Frontal cortex (tissue), 4 donors: ENCODE results near the gene GULP1. TPM values are rescaled to one million over a fixed set of nuclear protein-coding genes. Genes with fewer than 3 reads are reported as not detected.
"Not testable (repeated sequence)": the region's sequence is repeated elsewhere in the genome, so short reads cannot be mapped to it uniquely, and the experiment has no call there.

ENCODE experiments used
- DNase-seq, 2 donors: peaks; one replicate each; pipeline ENCODE4 v3.0.0; 2012; ENCODE audit warnings: low spot score in 2 of 2
- FAIRE-seq: peaks from 2 replicates; lab custom pipeline; 2012; peaks lifted over from hg19 to GRCh38; lab: Jason Lieb, UNC
- total RNA-seq: library from RNA; depleted of rRNA; stranded (reverse); fragments of >200 nt; gene quantifications from one replicate; pipeline ENCODE4 v1.2.3, GENCODE V29; 2014
- donor health status: control.
- donor health status: control.
- donor health status: control.

Gene GULP1, protein sequence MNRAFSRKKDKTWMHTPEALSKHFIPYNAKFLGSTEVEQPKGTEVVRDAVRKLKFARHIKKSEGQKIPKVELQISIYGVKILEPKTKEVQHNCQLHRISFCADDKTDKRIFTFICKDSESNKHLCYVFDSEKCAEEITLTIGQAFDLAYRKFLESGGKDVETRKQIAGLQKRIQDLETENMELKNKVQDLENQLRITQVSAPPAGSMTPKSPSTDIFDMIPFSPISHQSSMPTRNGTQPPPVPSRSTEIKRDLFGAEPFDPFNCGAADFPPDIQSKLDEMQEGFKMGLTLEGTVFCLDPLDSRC
- total RNA-seq = 51.4 TPM

DNA sequence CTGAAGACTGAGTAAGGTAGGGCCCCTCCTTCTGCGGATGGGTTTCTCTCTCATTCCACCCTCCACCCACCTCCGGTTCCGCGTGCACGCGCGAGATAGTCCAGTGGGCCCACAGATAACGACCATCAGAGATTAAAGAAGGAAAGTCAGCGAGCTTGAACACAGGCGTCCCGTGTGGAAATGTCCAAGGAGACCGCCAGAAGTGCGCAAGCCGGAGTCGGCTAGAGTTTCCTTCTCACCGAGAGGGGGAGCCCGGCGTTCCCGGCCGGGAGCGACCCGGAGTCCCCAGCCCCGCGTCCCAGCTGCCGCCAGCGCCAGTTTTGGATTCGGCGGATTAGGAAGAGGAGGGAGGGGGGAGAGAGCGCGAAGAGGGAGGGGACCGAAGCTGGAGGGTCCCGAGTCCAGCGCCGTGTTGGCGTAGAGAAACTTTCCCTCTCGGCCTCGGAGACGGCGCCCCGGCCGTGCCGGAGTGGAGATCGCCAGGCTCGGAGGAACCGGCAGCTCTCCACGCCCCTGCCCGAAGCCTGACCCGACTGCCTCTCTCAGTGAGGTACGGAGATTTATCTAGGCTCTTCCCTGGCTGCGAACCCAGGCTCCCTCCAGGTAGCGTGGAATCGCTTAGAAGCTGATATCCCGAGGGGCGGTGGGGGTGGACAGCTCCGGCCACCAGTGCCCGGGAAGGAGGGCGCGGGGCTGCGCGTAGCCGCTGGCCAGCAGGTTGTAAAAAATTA is at the start of gene GULP1:
Gene GULP1, plus strand, starts transcription at position 258 of the 731 bp plus-strand sequence. CDS start 185,829 bp downstream, outside the sequence.
- no peak for FAIRE-seq
- peak; percentile 37 to 59 for DNase-seq

DNA sequence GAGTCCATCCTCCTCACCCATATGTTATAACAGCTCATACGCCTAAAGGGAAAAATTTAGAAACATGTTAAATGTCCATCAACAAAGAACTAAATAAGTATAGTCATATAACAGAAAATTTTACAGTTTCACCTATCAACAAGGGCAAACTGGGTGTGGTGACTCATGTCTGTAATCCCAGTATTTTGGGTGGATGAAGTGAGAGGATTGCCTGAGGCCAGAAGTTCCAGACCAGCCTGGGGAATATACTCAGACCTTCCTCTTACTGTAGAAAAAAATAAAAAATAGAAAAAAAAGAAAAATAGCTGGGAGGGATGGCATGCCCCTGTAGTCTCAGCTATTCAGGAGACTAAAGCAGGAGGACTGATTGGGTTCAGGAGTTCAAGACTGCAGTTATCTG is 48.3 kb upstream of the GULP1 start:
- no peak for DNase-seq
- FAIRE-seq = no peak

DNA sequence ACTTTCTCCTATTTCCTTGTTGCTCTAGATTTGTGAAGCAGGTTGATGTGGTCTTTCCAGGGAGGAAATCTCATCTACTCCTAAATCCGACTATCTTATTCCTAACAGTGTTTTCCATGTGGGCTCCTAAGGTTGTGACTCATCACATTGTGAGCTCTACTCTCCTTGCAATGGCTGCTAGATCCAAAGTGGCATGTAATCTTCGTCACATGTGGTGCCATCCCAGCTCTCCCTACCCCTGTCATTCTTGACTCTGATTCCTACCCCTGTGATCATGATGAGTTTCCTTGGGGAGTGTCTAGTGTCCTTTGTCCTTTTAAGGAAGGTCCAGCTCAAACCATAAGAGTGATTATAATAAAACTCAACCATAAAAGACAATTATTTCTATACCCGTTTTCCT is 47.3 kb upstream of the GULP1 start:
- DNase-seq (no peak), FAIRE-seq (no peak)

DNA sequence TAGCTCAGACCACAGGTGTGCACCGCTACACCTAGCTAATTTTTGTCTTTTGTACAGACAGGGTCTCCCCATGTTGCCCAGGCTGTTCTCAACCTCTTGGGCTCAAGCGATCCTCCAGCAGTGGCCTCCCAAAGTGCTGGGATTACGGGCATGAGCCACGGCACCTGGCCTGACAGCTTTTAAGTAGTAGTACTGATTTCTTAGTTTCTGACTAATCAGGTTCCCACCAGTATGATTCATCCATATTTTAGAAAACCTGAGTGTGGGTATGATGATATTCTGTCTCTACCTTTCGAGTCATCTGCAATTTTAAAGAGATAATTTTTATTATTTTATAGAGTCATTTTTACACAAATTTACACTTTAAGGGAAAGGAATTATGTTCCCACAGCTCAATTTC is 46.4 kb upstream of the GULP1 start:
- DNase-seq (no peak), FAIRE-seq (no peak)

DNA sequence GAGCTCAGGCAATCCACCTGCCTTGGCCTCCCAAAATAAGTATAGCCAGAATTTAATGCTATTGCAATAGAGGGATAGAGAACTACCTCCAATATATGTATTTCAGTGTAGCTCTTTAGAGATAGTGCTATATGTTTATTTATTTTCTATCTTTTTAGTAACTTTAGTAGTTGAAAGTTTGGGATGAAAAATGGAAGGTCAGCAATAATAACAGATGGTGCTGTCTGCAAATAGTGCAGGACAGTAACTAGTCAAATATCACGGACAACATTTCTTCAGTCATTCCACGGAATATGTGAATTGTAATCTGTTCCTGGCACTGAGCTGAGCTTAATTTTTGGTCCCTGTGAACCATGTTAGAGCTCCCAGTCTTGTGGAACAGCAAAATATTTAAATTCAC is 43.2 kb upstream of the GULP1 start:
- DNase-seq (no peak), FAIRE-seq (no peak)

DNA sequence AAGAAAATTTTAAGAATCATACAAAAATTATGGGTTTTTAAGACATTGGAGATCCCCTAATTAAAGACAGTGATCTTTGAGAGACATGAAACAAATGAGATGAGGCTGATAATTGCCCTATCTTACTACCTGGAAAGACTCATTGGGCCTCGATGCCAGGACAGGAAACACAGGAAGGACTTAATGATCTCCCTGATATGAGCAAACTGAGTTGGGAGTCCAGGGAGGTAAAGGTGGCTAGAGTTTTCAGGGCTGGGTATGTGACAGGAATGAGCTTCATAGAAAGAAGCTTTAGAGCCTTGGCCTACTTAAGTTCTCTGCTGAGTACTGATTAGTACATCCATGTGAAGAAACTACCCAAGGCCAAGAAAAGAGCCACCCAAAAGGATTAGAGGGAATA is 40.6 kb upstream of the GULP1 start:
- FAIRE-seq = no peak
- DNase-seq = no peak

DNA sequence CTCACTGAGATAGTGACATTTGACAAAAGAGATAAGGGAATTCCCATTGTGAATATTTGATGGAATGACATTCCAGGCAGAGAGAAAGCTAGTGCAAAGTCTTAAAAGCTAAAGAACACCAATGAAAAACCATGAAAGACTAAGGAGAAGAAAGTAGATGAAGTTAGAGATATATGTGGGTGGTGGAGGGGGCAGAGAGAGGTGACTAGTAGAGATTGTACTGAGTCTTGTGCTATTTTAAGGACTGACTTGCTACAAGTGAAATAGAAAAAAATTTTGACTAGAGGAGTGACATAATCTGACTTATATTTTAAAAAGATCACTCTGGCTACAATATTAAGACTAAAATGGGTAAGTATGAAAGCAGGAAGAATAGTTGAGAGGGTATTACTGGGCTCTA is 35.3 kb upstream of the GULP1 start:
- FAIRE-seq = no peak
- DNase-seq = no peak

DNA sequence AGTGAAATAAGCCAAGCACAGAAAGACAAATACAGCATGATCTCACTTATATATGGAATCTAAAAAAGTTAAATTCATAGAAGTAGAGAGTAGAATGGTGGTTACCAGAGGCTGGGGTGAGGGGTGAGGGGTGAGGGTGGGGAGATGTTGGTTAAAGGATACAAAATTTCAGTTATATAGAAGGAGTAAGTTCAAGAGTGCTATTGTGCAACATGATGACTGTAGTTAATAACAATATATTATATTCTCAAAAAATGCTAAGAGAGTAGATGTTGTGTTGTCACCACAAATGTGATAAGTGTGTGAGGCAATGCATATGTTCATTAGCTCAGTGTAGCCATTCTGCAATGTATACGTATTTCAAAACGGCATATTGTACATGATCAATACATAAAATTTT is 26.4 kb upstream of the GULP1 start:
- DNase-seq = no peak
- FAIRE-seq = no peak

DNA sequence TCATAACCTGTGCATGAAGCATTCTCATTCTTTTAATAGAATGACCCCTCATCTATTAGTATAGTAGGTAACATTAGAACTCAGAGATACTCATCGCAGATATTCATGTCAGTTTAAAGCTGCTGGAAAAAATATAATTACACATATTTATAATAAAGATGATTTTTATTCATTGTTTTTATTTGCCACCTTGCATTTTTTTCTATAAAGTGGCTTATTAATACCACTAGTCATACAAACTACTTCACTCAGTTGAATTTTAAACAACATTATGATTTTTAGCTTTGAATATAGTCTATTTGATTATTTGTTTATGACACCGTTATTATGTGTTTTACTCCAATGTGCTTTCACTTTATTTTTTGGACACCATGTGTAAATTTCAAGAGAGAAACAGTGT is 23.9 kb upstream of the GULP1 start:
- no peak for DNase-seq
- FAIRE-seq = no peak

DNA sequence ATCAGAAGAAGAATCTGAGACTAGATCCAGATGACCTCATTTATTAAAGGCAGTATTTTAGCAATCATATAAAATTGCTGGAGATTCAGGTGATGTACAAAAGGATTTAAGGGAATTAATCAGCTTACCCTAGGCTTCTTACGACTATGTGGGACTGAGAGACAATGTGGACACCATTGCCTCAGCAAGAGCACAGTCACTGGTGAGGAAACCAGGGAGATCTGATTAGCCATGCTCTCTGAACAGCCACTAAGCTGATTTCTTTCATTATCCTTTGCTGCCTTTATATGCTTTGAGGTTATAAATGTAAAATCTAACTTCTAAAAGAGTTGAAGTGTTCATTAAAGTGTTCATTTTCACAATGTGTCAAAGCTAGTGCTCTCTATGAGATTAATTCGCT is 22.7 kb upstream of the GULP1 start:
- no peak for DNase-seq
- FAIRE-seq = no peak

DNA sequence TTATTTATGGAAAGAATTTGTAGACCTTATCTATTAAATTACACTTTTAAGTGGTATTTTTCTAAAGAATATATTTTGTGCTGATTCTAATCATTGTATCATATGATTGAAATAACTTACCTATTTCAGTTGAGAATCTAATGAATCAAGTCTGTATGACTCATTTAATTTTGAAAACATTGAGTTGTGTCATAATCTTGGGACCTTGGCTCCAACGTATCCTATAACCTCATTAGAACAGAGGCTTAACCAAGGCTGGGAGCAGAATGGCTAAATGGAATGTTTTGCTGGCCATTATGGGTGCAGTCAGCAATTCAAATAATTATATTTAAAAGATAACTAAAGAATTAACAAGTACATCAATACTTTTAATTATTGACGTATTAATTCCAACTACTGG is 19.6 kb upstream of the GULP1 start:
- FAIRE-seq = no peak

DNA sequence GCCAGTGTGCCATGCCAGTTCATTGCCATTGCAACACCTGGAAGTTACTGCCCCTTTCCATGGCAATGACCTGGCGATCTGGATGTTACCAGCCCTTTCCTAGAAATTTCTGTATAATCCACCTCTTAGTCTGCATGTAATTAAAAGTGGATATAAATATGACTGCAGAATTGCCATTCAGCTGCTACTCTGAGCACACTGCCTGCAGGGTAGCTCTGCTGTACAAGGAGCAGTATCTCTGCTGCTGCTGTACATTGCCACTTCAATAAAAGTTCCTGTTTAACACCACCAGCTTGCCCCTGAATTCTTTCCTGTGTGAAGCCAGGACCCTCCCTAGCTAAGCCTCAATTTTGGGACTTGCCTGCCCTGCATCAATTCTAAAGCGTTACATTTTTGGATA is 17.4 kb upstream of the GULP1 start:
- no peak for DNase-seq
- no peak for FAIRE-seq

More for the DNA sequence above, 19.6 kb upstream of the GULP1 start:
- DNase-seq = no peak

DNA sequence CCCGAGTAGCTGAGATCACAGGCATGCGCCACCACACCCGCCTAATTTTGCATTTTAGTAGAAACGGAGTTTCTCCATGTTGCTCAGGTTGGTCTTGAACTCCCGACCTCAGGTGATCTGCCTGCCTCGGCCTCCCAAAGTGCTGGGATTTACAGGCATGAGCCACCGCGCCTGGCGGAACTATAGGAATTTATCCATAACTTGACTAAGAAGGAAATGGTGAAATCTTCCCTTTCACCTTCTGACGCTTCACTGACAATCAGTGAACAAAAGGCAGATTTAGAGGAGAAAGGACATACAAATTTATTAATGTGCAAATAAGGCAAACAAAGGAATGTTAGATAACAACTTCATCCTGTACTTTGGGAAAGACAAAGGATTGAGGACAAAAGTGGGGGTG is 15.4 kb upstream of the GULP1 start:
- DNase-seq (no peak), FAIRE-seq (no peak)

DNA sequence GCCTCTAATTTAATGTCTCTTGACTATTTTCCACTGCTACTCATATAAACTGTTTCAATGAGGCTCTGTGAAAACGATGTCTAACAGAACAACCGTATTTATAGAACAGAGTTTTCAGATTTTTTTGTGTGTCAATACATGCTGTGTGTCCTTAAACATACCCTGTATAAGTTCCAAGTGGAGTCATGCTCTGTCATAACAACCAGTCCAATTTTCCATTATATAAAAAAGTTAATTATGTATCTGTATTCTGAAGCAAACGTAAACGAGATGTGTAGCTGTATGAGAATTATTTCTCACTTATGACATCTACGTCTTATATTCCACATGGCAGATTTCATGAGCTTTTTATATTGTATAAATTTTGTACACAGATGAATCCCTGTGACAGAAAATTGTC is 13.9 kb upstream of the GULP1 start:
- FAIRE-seq (no peak), DNase-seq (no peak)

DNA sequence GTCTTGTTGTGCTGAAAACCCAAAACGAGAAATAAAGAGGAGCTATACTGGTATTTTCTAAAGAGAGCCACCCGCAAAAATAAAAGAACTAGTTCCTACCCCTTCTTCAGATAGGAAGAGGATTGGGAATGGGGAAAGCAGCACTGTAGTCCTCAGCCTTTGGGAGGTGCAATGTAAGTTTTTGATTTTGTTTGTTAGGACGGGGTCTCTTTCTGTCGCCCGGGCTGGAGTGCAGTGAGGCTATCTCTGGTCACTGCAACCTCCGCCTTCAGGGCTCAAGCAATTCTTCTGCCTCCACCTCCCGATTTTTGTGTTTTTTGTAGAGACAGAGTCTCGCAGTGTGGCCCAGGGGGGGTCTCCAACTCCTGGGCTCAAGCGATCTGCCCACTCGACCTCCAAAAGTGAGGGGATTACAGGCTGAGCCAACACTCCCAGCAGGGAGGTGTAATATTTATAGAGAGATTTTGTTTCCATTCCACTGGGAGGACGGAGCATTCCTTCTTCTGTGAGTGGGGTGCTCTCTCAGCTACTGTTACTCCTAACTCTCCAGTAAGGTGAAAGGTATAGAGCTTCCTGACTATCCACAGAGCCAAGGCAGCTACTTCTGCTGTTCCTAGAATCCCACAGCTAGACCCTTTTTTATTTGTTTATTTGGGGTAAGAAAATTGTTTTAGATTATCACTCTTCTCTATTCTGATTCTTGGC is 13.1 kb upstream of the GULP1 start:
- no peak for DNase-seq

DNA sequence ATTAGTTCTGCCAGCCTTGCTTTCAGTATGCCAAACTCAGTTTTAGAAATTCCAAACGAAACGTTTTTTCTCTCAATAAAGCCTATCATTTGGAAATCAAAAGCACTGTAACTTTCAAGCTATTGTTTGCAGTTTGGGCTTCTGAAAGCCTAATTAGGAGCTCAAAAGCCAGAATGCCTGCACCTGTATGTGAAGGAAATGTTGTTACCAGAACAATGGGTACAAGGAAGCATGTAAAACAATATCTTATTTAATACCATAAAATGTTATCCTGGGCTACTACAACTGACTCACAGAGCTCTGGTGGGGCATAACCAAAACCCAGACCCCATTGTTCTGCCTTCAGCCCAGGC is 12.6 kb upstream of the GULP1 start:
- no peak for FAIRE-seq

More for the DNA sequence above, 13.1 kb upstream of the GULP1 start:
- FAIRE-seq = no peak

DNA sequence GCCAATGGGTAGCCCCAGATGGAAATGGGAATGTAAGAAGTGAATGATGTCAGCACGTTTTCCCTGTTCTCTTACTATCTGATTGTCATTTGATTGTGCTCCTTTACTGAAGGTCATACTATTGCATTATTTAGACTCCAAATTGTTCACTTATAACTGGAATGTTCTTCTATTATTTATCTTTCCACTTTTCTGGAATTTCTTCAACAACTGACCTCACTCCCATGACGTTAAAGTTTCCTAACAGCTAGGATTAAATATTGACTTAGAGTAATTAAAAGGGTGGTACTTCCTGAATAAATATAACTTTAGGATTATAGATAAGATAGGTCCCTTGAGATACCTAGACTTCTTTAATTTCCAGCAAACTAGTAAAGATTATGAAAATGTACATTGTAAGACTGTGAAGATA is 10.9 kb upstream of the GULP1 start:
- no peak for FAIRE-seq
- DNase-seq = no peak

More for the DNA sequence above, 12.6 kb upstream of the GULP1 start:
- DNase-seq = no peak

DNA sequence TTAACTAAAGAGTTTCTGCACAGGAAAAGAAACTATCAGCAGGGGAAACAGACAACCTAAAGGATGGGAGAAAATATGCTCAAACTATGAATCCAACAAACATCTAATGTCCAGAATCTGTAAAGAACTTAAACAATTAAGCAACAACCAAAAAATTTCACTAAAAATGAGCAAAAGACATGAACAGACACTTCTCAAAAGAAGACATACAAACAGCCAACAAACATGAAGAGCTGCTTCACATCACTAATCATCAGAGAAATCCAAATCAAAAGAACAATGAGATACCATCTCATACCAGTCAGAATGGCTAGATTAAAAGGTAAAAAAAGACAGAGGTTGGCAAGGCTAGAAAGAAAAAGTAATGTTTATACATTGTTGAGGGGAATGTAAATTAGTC is 8.8 kb upstream of the GULP1 start:
- FAIRE-seq (no peak), DNase-seq (no peak)

DNA sequence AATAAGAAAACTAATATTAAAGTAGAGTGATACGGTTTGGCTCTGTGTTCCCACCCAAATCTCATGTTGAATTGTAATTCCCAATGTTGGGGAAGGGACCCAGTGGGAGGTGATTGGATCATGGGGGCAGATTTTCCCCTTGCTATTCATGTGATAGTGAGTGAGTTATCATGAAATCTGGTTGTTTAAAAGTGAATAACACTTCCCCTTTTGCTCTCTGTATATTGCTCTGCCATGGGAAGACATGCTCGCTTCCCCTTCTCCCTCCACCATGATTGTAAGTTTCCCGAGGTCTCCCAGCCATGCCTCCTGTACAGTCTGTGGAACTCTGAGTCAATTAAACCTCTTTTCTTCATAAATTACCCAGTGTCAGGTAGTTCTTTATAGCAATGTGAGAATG is 7.4 kb upstream of the GULP1 start:
- FAIRE-seq, DNase-seq: not testable (repeated sequence)

DNA sequence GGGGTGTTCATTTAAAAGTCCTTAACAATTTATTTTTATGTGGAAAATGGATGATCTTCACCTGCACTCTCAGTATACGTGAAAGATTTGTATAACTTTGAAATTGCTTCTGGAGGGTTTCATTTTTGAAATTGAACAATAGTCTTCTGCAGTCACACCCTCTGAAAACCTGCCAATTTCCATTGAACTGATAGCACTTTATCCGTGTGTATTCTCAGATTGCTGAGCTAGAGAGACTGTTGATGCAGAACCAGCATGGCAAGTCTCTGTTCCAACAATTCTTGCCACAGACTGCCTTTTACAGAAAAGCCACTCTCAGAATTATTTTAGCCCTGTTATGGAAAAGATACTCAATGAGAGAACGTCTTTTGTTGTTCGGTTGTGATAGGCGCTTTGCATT is 6.6 kb upstream of the GULP1 start:
- DNase-seq (no peak), FAIRE-seq (no peak)

DNA sequence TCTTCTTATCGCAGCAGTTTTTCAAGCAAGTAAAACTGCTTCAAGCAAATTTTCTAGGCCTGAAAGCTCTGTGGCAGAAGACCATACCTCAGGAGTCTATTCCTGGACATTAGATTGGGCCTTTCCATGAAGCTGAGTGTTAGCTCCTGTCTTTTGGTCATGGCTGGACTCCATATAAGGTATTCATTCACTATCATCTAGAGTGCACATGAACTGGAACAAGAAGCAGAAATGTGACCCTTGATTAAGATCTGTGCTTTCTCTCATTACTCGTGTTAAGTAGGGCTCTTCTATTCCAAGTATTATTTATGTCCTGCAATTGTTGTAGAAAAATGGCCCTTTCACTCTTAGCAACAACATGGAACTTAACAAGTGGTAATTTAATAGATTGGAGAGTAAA is 5.9 kb upstream of the GULP1 start:
- FAIRE-seq (no peak), DNase-seq (no peak)
